Hematopoietic multipotent progenitor cell (in vitro differentiated cells): ENCODE results near the gene DRD2. TPM values are rescaled to one million over a fixed set of nuclear protein-coding genes. Genes with fewer than 3 reads are reported as not detected.
A peak's percentile ranks its signal among the peaks of the same experiment; 100 is the strongest.
"Not testable (repeated sequence)": the region's sequence is repeated elsewhere in the genome, so short reads cannot be mapped to it uniquely, and the experiment has no call there.

Source experiments
- DNase-seq, 3 donors: peaks; one replicate each; pipeline ENCODE4 v3.0.0-alpha.2; 2011 to 2015; ENCODE audit warnings: low read depth in 2 of 3, low spot score in 2 of 3
- total RNA-seq: library from RNA; depleted of rRNA; stranded (reverse); fragments of >200 nt; gene quantifications from one replicate; pipeline ENCODE4 v1.2.3, GENCODE V29; 2012

Gene DRD2
- total RNA-seq: not detected

- no peak for DNase-seq
Measured at GRCh38 chr11:113475160-113475761, at the start of gene DRD2. TSS of gene DRD2 (minus strand) at chr11:113475398. CDS start at chr11:113424651, 50,747 bp downstream.

GRCh38 chr11:113523906-113524305, 48.7 kb upstream of the DRD2 start:
- DNase-seq: not testable (repeated sequence)

- no peak for DNase-seq
Measured at GRCh38 chr11:113521737-113522517, 46.7 kb upstream of the DRD2 start.

GRCh38 chr11:113519989-113520613, 44.9 kb upstream of the DRD2 start:
- no peak for DNase-seq

GRCh38 chr11:113518716-113519495, 43.7 kb upstream of the DRD2 start:
- DNase-seq: no peak

- no peak for DNase-seq
Measured at GRCh38 chr11:113517361-113517760, 42.2 kb upstream of the DRD2 start.

GRCh38 chr11:113514856-113515255, 39.7 kb upstream of the DRD2 start:
- DNase-seq: no peak

- DNase-seq: no peak
Measured at GRCh38 chr11:113507341-113507740, 32.1 kb upstream of the DRD2 start.

GRCh38 chr11:113506893-113507292, 31.7 kb upstream of the DRD2 start:
- no peak for DNase-seq

GRCh38 chr11:113506461-113506860, 31.3 kb upstream of the DRD2 start:
- DNase-seq: no peak

- no peak for DNase-seq
Measured at GRCh38 chr11:113505541-113506375, 30.6 kb upstream of the DRD2 start.

GRCh38 chr11:113505046-113505445, 29.8 kb upstream of the DRD2 start:
- DNase-seq: no peak

GRCh38 chr11:113504586-113504985, 29.4 kb upstream of the DRD2 start:
- no peak for DNase-seq

GRCh38 chr11:113504071-113504470, 28.9 kb upstream of the DRD2 start:
- no peak for DNase-seq

- no peak for DNase-seq
Measured at GRCh38 chr11:113497066-113497910, 22.1 kb upstream of the DRD2 start.

GRCh38 chr11:113496026-113496651, 20.9 kb upstream of the DRD2 start:
- DNase-seq: no peak

- no peak for DNase-seq
Measured at GRCh38 chr11:113494021-113494420, 18.8 kb upstream of the DRD2 start.

- DNase-seq: peak in 2 of 3 donors; percentile 17 to 69
Measured at GRCh38 chr11:113493206-113493605, 18.0 kb upstream of the DRD2 start.

GRCh38 chr11:113488931-113489351, 13.7 kb upstream of the DRD2 start:
- DNase-seq: no peak
